Measurements from ENCODE around the gene SP110. TPM values are rescaled to one million over a fixed set of nuclear protein-coding genes. Genes with fewer than 3 reads are reported as not detected.
"Not testable (repeated sequence)": the region's sequence is repeated elsewhere in the genome, so short reads cannot be mapped to it uniquely, and the experiment has no call there.

SP110 gene
- polyA plus RNA-seq (ENCODE audit: low read depth in 6 of 6), result 100 to 1,000 TPM; 136 to 237 (median 203) TPM

DNA sequence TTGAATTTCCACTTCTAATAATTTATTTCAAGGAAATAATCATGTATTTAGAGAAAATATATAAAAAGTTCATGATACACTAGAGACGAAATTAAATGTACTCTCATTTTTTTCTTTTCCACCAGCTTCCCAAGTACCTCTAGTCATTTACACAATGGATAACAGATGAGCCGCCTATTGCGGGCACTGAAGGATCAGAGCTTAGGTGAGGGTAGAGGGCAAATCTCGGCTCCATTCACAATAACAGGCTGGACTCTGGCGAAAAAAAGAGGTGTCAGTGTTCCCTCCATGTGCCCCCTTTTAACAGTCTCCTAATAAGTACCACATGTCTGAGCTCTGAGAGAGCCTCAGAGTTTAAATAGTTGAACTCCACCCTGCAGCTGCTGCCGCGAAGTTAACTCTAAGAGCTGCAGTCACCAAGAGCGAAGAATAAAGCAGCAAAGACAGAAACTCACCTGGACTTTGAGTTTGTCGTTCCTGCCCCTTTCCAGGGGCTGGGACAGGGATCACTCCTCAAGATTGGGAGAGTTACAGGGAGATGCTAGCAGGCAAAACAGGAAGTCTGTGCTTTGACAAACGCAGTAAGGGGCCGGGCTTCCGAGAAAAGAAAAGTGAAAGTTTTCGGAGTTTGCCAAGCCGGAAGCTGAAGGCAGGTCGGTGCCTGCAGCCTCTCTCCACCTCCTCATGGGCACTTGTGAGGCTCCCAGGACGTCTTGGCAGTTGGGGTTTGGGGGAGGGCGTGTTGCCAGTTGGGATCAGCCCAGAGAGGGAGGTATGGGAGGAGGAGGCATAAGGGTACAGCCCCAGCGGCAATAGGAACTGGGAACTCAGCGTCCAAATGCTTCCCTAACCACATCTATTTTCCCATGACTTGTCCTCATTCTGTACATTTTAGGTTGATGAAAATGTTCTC is at the start of gene SP110:
TSS of gene SP110 (minus strand) at position 566 of the 913 bp plus-strand sequence. CDS start 3,057 bp downstream, outside the sequence.
- H3K27ac Mint-ChIP-seq, result peak within 1 kb of the TSS; percentile 95 to 100 (median 98)
- DNase-seq (peak; percentile 79), ATAC-seq (ENCODE audit: low read depth in 2 of 2) (peak; percentile 73 to 80)
- H3K4me1 Mint-ChIP-seq, result peaks cover 67 to 92% (median 82%) of the 10 kb centered on the region in 3 donors
- H3K9me3 Mint-ChIP-seq, result no peaks in the 10 kb centered on the region
- no peaks in the 10 kb centered on the region for H3K27me3 Mint-ChIP-seq
- peaks cover 7 to 29% of the 10 kb centered on the region in 2 donors for H3K36me3 Mint-ChIP-seq
- peak within 1 kb of the TSS; percentile 97 to 100 (median 98) for H3K4me3 Mint-ChIP-seq

GRCh38 chr2:230268606-230269243 is 48.9 kb upstream of the SP110 start:
- ATAC-seq (ENCODE audit: low read depth in 2 of 2) (no peak), DNase-seq (no peak)
- Mint-ChIP-seq H3K4me3 (peak overlapping the region in 1 of 8 donors; percentile 16), H3K36me3 (peaks cover 61 to 77% of the 10 kb centered on the region in 2 donors), H3K27ac (peak overlapping the region in 3 of 6 donors; percentile 34 to 77 (median 57)), H3K9me3 (peaks cover 0 to 8% (median 0%) of the 10 kb centered on the region in 7 donors), H3K4me1 (peaks cover 41 to 60% (median 43%) of the 10 kb centered on the region in 3 donors), H3K27me3 (no peaks in the 10 kb centered on the region)

- DNase-seq, result peak; percentile 5
- peaks cover 59 to 73% of the 10 kb centered on the region in 2 donors for H3K36me3 Mint-ChIP-seq
- peaks cover 0 to 7% (median 0%) of the 10 kb centered on the region in 7 donors for H3K9me3 Mint-ChIP-seq
- ATAC-seq (ENCODE audit: low read depth in 2 of 2), result peak; percentile 50 to 71
- H3K27me3 Mint-ChIP-seq, result no peaks in the 10 kb centered on the region
- H3K27ac Mint-ChIP-seq, result peak overlapping the region in 5 of 6 donors; percentile 34 to 84 (median 51)
- H3K4me3 Mint-ChIP-seq, result peak overlapping the region in 1 of 8 donors; percentile 5
- H3K4me1 Mint-ChIP-seq, result peaks cover 44 to 64% (median 53%) of the 10 kb centered on the region in 3 donors
Measured at GRCh38 chr2:230267556-230267955, 47.8 kb upstream of the SP110 start.

- DNase-seq (no peak), ATAC-seq (ENCODE audit: low read depth in 2 of 2) (no peak)
- Mint-ChIP-seq H3K27me3 (no peaks in the 10 kb centered on the region), H3K4me3 (no peak overlapping the region), H3K4me1 (peaks cover 49 to 66% (median 58%) of the 10 kb centered on the region in 3 donors), H3K9me3 (peaks cover 0 to 5% (median 0%) of the 10 kb centered on the region in 7 donors), H3K27ac (peak overlapping the region in 4 of 6 donors; percentile 34 to 84 (median 54)), H3K36me3 (peaks cover 59 to 73% of the 10 kb centered on the region in 2 donors)
Measured at GRCh38 chr2:230267059-230267458, 47.3 kb upstream of the SP110 start.

DNA sequence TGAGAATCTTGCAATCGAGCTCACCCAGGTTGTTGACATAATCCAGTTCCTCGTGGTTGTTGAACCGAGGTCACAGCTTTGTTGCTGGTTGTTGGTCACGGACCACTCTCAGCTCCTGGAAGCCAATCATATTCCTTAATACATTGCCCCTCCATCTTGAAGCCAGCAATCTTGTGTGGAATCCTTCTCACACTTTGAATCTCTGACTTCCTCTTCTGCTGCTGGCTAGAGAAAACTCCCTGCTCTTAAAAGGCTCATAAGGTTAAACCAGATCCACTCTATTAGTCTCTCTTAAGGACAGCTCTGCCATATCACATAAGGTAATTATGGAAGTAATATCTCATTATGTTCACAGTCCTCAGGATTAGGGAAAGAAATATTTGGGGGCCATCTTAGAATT is 46.9 kb upstream of the SP110 start:
- no peak overlapping the region for H3K4me3 Mint-ChIP-seq
- peaks cover 58 to 72% of the 10 kb centered on the region in 2 donors for H3K36me3 Mint-ChIP-seq
- peak overlapping the region in 2 of 6 donors; percentile 20 to 44 for H3K27ac Mint-ChIP-seq
- peak; percentile 55 to 71 for ATAC-seq (ENCODE audit: low read depth in 2 of 2)
- DNase-seq, result no peak
- H3K27me3 Mint-ChIP-seq, result no peaks in the 10 kb centered on the region
- H3K9me3 Mint-ChIP-seq, result peaks cover 0 to 5% (median 0%) of the 10 kb centered on the region in 7 donors
- H3K4me1 Mint-ChIP-seq, result peaks cover 52 to 71% (median 62%) of the 10 kb centered on the region in 3 donors

DNA sequence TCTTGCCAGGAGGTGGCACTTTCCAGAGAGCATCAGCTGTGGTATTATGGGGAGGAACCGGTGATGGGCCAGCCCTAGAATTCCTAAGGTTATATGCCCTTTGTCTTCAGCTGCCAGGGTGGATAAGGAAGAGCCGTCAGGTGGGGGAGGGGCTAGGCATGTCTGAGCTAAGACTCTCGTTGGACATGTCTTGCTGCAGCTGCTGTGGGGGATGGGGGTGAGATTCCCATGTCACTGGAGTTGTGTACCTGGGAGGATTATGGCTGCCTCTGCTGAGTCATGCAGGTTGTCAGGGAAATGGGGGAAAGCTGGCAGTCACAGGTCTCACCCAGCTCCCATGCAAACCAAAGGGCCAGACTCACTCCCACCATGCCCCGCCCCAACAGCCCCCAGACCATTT is 45.2 kb upstream of the SP110 start:
- peaks cover 55 to 72% of the 10 kb centered on the region in 2 donors for H3K36me3 Mint-ChIP-seq
- ATAC-seq (ENCODE audit: low read depth in 2 of 2); H3K9me3 Mint-ChIP-seq; H3K27me3 Mint-ChIP-seq; DNase-seq: not testable (repeated sequence)
- peak overlapping the region; percentile 4 to 83 (median 75) for H3K27ac Mint-ChIP-seq
- peak overlapping the region in 1 of 8 donors; percentile 27 for H3K4me3 Mint-ChIP-seq
- H3K4me1 Mint-ChIP-seq, result peaks cover 59 to 87% (median 76%) of the 10 kb centered on the region in 3 donors

DNA sequence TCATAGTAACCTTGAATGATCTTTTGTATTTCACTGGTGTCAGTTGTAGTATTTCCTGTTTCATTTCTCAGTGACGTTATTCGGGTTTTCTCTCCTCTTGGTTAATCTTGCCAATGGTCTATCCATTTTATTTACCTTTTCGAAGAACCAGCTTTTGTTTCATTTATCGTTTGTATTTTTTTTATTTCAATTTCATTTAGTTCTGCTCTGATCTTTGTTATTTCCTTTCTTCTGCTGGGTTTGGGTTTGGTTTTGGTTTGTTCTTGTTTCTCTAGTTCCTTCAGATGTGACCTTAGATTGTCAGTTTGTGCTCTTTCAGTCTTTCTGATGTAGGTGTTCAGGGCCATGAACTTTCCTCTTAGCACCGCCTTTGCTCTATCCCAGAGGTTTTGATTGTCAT is 42.5 kb upstream of the SP110 start:
- Mint-ChIP-seq H3K9me3 (peaks cover 0 to 9% (median 3%) of the 10 kb centered on the region in 7 donors), H3K36me3 (peaks cover 47 to 57% of the 10 kb centered on the region in 2 donors), H3K27me3 (no peaks in the 10 kb centered on the region), H3K4me3 (peak overlapping the region in 6 of 8 donors; percentile 1 to 63 (median 20)), H3K4me1 (peaks cover 52 to 79% (median 68%) of the 10 kb centered on the region in 3 donors), H3K27ac (peak overlapping the region; percentile 58 to 86 (median 76))
- ATAC-seq (ENCODE audit: low read depth in 2 of 2), result peak; percentile 40 to 49
- DNase-seq, result peak; percentile 37

DNA sequence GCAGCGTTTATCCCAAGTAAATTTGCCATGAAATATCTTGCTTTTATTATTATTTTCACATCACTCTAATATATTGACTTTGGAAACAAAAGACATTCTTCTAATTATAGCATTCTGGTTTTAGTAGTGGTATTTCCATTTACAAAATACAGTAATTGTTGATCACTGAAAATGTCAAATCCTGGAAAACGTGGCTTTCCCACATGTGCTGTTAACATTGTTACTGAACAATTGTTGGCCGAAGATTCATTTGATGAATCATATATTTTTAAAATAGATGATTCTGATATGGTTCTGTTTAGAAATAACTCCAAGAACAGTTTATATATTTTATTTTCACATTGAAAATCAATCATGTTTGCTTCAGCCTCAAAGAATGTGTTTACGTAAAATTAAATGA is 38.7 kb upstream of the SP110 start:
- Mint-ChIP-seq H3K36me3 (peaks cover 29 to 31% of the 10 kb centered on the region in 2 donors), H3K27ac (peak overlapping the region in 2 of 6 donors; percentile 26 to 84), H3K4me1 (peaks cover 40 to 54% (median 54%) of the 10 kb centered on the region in 3 donors), H3K9me3 (peaks cover 0 to 9% (median 3%) of the 10 kb centered on the region in 7 donors), H3K4me3 (no peak overlapping the region), H3K27me3 (no peaks in the 10 kb centered on the region)
- DNase-seq (no peak), ATAC-seq (ENCODE audit: low read depth in 2 of 2) (no peak)

GRCh38 chr2:230256733-230257332 is 37.0 kb upstream of the SP110 start:
- ATAC-seq (ENCODE audit: low read depth in 2 of 2) (no peak), DNase-seq (no peak)
- Mint-ChIP-seq H3K36me3 (peaks cover 20 to 22% of the 10 kb centered on the region in 2 donors), H3K4me1 (peaks cover 29 to 39% (median 37%) of the 10 kb centered on the region in 3 donors), H3K27ac (peak overlapping the region; percentile 24 to 91 (median 64)), H3K27me3 (no peaks in the 10 kb centered on the region), H3K4me3 (peak overlapping the region in 3 of 8 donors; percentile 22 to 57 (median 33)), H3K9me3 (peaks cover 0 to 9% (median 3%) of the 10 kb centered on the region in 7 donors)

DNA sequence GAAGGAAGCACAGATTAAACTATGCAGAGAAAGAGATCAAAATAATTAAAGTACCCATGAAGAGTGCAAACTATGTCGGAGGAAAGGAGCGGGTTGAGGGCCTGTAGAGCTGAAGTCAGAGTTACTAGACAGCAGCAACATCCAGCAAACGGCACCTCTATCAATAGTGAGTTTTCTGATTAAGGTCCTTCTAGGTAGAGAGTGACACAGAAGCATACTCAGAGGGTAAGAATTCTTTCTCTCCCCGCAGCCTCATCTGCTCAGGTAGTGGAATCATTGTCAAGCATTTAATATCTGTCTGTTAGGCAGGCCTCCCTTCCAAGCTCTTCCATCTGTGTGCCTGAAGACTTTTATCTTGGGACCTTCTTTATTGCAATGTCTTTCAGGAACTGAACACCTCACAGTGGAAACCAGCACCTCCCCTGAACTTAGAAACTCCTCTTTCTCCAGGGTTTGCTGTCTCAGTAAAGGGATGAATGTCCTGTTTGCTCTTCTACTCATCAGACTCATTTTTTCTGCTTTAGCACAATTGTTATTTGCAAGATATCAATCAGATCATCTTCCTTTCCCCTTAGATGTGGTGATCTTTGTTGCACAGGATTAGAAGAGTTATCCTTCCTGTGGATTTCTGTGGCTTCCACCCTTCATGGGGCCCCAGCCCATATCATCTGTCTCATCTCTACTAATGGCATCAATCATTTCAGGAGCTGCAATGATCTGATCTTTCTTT is 34.5 kb upstream of the SP110 start:
- H3K4me3 Mint-ChIP-seq, result no peak overlapping the region
- no peaks in the 10 kb centered on the region for H3K9me3 Mint-ChIP-seq
- no peak for DNase-seq
- no peaks in the 10 kb centered on the region for H3K27me3 Mint-ChIP-seq
- peaks cover 0 to 4% of the 10 kb centered on the region in 2 donors for H3K36me3 Mint-ChIP-seq
- peaks cover 15 to 22% (median 16%) of the 10 kb centered on the region in 3 donors for H3K4me1 Mint-ChIP-seq
- no peak for ATAC-seq (ENCODE audit: low read depth in 2 of 2)
- H3K27ac Mint-ChIP-seq, result no peak overlapping the region

- DNase-seq (no peak), ATAC-seq (ENCODE audit: low read depth in 2 of 2) (no peak)
- Mint-ChIP-seq H3K9me3 (no peaks in the 10 kb centered on the region), H3K4me3 (no peak overlapping the region), H3K27me3 (no peaks in the 10 kb centered on the region), H3K36me3 (no peaks in the 10 kb centered on the region), H3K4me1 (peaks cover 0 to 2% (median 0%) of the 10 kb centered on the region in 3 donors), H3K27ac (no peak overlapping the region)
Measured at GRCh38 chr2:230250231-230250630, 30.4 kb upstream of the SP110 start.

DNA sequence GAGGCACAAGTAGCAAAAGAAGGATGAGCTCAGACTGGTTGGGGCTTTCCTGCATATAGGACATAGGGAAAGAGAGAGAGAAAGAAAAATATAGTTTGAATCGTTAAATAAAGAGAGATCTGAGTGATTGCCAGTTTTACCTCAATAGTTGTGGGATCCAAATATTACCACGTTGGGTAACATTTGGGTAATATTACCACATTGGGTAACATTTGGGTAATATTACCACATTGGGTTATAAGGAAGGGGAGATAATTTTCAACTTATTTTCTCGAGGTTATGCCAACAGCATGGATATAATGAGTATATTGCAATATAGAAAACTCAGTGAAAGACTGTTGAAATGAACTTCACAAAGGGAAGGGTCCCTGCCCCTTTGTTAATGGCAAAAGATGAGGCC is 26.4 kb upstream of the SP110 start:
- peaks cover 21 to 25% of the 10 kb centered on the region in 2 donors for H3K36me3 Mint-ChIP-seq
- ATAC-seq (ENCODE audit: low read depth in 2 of 2) (no peak), DNase-seq (no peak)
- no peaks in the 10 kb centered on the region for H3K27me3 Mint-ChIP-seq
- H3K4me3 Mint-ChIP-seq, result no peak overlapping the region
- H3K4me1 Mint-ChIP-seq, result peaks cover 3 to 16% (median 8%) of the 10 kb centered on the region in 3 donors
- no peak overlapping the region for H3K27ac Mint-ChIP-seq
- no peaks in the 10 kb centered on the region for H3K9me3 Mint-ChIP-seq
